A549 (cell line): ENCODE data around the gene ZBED5. TPM values are rescaled to one million over a fixed set of nuclear protein-coding genes. Genes with fewer than 3 reads are reported as not detected.

ENCODE experiments used
- ATAC-seq, 2 experiments: fragments of 200-7000 bp in 1 of 2; fragments of >200 bp in 1 of 2; cut with Nextera tagmentation in 1 of 2; cut with Tn5 transposase in 1 of 2; 3 replicates each; pipeline versions ENCODE4 v1.8.0 to v1.9.1; 2018 to 2020; ENCODE audit warnings: mild to moderate bottlenecking in 1 of 2, moderate library complexity in 1 of 2
- CTCF ChIA-PET: fragments of 300-600 bp; sonication (Branson Sonifier 250); formaldehyde crosslinking; extraction: SDS; loops from one replicate; lab custom pipeline; 2021; ENCODE audit warnings: antibody characterized with exemption, inconsistent platforms; lab: Yijun Ruan, JAX
- POLR2A ChIA-PET: fragments of 350-600 bp; formaldehyde crosslinking; extraction: SDS; loops from one replicate; lab custom pipeline; 2021; ENCODE audit warnings: antibody characterized with exemption, inconsistent platforms; lab: Yijun Ruan, JAX
- DNase-seq, 2 experiments: peaks; one replicate each; pipeline versions ENCODE4 v3.0.0 to v3.0.0-alpha.2; 2011 to 2016; ENCODE audit warnings: low read depth in 1 of 2, low spot score in 1 of 2
- FAIRE-seq: peaks from 2 replicates; lab custom pipeline; 2011; peaks lifted over from hg19 to GRCh38; lab: Jason Lieb, UNC
- H3K27ac ChIP-seq, 2 experiments: fragments of >200 bp; sonication (Bioruptor Twin); formaldehyde crosslinking; 3 replicates each; pipeline ENCODE4 v1.5.1; 2016 to 2017
- H3K4me1 ChIP-seq: fragments of >200 bp; sonication (Bioruptor Twin); formaldehyde crosslinking; 3 replicates; pipeline ENCODE4 v1.6.1; 2016
- H3K4me2 ChIP-seq: fragments of >200 bp; sonication (Bioruptor Twin); formaldehyde crosslinking; 3 replicates; pipeline ENCODE4 v1.6.1; 2016
- H3K4me3 ChIP-seq: fragments of >200 bp; sonication (Bioruptor Twin); formaldehyde crosslinking; 3 replicates; pipeline ENCODE4 v1.5.1; 2016
- H3K9me3 ChIP-seq: fragments of >200 bp; sonication (Bioruptor Twin); formaldehyde crosslinking; 3 replicates; pipeline ENCODE4 v1.6.1; 2016
- CHD2 ChIP-seq: fragments of 150-350 bp; IDR thresholded peaks from 2 replicates; pipeline ENCODE4 v1.6.1; 2014; ENCODE audit warnings: low read length; ENCODE audit not compliant: partially characterized antibody
- EHF ChIP-seq: fragments of 250-450 bp; sonication (Bioruptor Pico); IDR thresholded peaks from 2 replicates; pipeline ENCODE4 v1.5.0; 2020; ENCODE audit warnings: mild to moderate bottlenecking
- ESRRA ChIP-seq: fragments of 150-350 bp; IDR thresholded peaks from 2 replicates; pipeline ENCODE4 v1.6.1; 2014; ENCODE audit warnings: mild to moderate bottlenecking, low read length, borderline replicate concordance
- FOSB ChIP-seq: fragments of 250-450 bp; sonication (Bioruptor Pico); IDR thresholded peaks from 2 replicates; pipeline ENCODE4 v1.5.0; 2020; ENCODE audit warnings: mild to moderate bottlenecking, moderate library complexity
- FOSL2 ChIP-seq, 2 experiments: fragments of 450-650 bp in 1 of 2; fragments of >200 bp in 1 of 2; sonication (Bioruptor Twin) in 1 of 2; formaldehyde crosslinking; IDR thresholded peaks; 2 replicates each; pipeline versions ENCODE4 v1.5.0 to v1.6.1; 2016 to 2020; ENCODE audit warnings: mild to moderate bottlenecking in 1 of 2, moderate library complexity in 1 of 2
- HEYL ChIP-seq: fragments of 250-450 bp; sonication (Bioruptor Pico); IDR thresholded peaks from 2 replicates; pipeline ENCODE4 v1.8.0; 2021; ENCODE audit warnings: mild to moderate bottlenecking, moderate library complexity
- HOXA7 ChIP-seq: fragments of 250-450 bp; sonication (Bioruptor Pico); IDR thresholded peaks from 2 replicates; pipeline ENCODE4 v1.5.0; 2020; ENCODE audit warnings: mild to moderate bottlenecking, moderate library complexity
- HOXB13 ChIP-seq: fragments of 250-450 bp; sonication (Bioruptor Pico); IDR thresholded peaks from 2 replicates; pipeline ENCODE4 v1.5.0; 2020; ENCODE audit warnings: low read depth, mild to moderate bottlenecking, moderate library complexity
- HOXB5 ChIP-seq: fragments of 250-450 bp; sonication (Bioruptor Pico); IDR thresholded peaks from 2 replicates; pipeline ENCODE4 v1.5.0; 2020; ENCODE audit warnings: mild to moderate bottlenecking, moderate library complexity
- JUN ChIP-seq, 2 experiments: fragments of >200 bp; sonication (Bioruptor Twin); formaldehyde crosslinking; IDR thresholded peaks; 2 replicates in 1 of 2; 3 replicates in 1 of 2; pipeline ENCODE4 v1.6.1; 2016 to 2017
- KDM1A ChIP-seq: fragments of 200-600 bp; sonication (generic); IDR thresholded peaks from 2 replicates; pipeline ENCODE4 v1.6.1; 2016; ENCODE audit warnings: low read depth, mild to moderate bottlenecking
- PHF8 ChIP-seq: fragments of 200-600 bp; sonication (generic); IDR thresholded peaks from 2 replicates; pipeline ENCODE4 v1.6.1; 2016; ENCODE audit warnings: low read depth, mild to moderate bottlenecking, antibody characterized with exemption, moderate library complexity, borderline replicate concordance
- POLR2A ChIP-seq: IDR thresholded peaks from 2 replicates; pipeline ENCODE4 v1.6.1; 2012; ENCODE audit warnings: mild to moderate bottlenecking, low read length
- RAD21 ChIP-seq, 2 experiments: fragments of >200 bp in 1 of 2; sonication (Bioruptor Twin) in 1 of 2; formaldehyde crosslinking in 1 of 2; IDR thresholded peaks in 1 of 2; conservative IDR thresholded peaks in 1 of 2; 2 replicates in 1 of 2; 3 replicates in 1 of 2; pipeline ENCODE4 v1.6.1; 2012 to 2018; ENCODE audit warnings: inconsistent platforms in 1 of 2
- RFX5 ChIP-seq: fragments of 450-650 bp; IDR thresholded peaks from 2 replicates; pipeline ENCODE4 v1.7.1; 2014; ENCODE audit warnings: antibody characterized with exemption, mild to moderate bottlenecking, moderate library complexity
- TP53 ChIP-seq: fragments of 250-450 bp; sonication (Bioruptor Pico); IDR thresholded peaks from 2 replicates; pipeline ENCODE4 v1.5.0; 2021; ENCODE audit warnings: mild to moderate bottlenecking, moderate library complexity
- ZFP36 ChIP-seq: fragments of 450-650 bp; IDR thresholded peaks from 2 replicates; pipeline ENCODE4 v1.6.1; 2014; ENCODE audit warnings: borderline replicate concordance; ENCODE audit not compliant: partially characterized antibody
- ZNF302 ChIP-seq: fragments of 250-450 bp; sonication (Bioruptor Pico); IDR thresholded peaks from 2 replicates; pipeline ENCODE4 v1.9.0; 2021; ENCODE audit warnings: inconsistent platforms, mild to moderate bottlenecking, moderate library complexity
- ZSCAN20 ChIP-seq: fragments of 250-450 bp; sonication (Bioruptor Pico); IDR thresholded peaks from 2 replicates; pipeline ENCODE4 v1.8.0; 2022; ENCODE audit warnings: mild to moderate bottlenecking, moderate library complexity
- WGBS: methylation state at CpG from one replicate; pipeline ENCODE4 v1.1.6; 2017; ENCODE audit errors: missing lambda C conversion rate; 5-methylcytosine and 5-hydroxymethylcytosine counted together
- polyA plus RNA-seq, 4 experiments: library from polyadenylated mRNA; depleted of rRNA in 3 of 4; stranded (reverse); fragments of >200 nt; fragmentation: RNase III in 1 of 4; extraction: RNeasy Plus Mini Kit Qiagen cat#74134 plus additional on column Dnase treatment in 1 of 4; gene quantifications; 2 replicates in 3 of 4; 3 replicates in 1 of 4; pipeline ENCODE4 v1.2.3, GENCODE V29; 2011 to 2017
- TF ChIP-seq, protein P1 (sequence below): fragments of 150-350 bp; IDR thresholded peaks from 2 replicates; pipeline ENCODE4 v1.6.1; 2014; ENCODE audit warnings: low read depth, mild to moderate bottlenecking, low read length
- TF ChIP-seq, protein P2 (sequence below): fragments of >200 bp; sonication (Bioruptor Twin); formaldehyde crosslinking; IDR thresholded peaks from 3 replicates; pipeline ENCODE4 v1.6.1; 2016

The ZBED5 gene
- polyA plus RNA-seq, 2 of the 4 experiments (the other 2 are of a cell fraction): 60.6 to 132 TPM

DNA sequence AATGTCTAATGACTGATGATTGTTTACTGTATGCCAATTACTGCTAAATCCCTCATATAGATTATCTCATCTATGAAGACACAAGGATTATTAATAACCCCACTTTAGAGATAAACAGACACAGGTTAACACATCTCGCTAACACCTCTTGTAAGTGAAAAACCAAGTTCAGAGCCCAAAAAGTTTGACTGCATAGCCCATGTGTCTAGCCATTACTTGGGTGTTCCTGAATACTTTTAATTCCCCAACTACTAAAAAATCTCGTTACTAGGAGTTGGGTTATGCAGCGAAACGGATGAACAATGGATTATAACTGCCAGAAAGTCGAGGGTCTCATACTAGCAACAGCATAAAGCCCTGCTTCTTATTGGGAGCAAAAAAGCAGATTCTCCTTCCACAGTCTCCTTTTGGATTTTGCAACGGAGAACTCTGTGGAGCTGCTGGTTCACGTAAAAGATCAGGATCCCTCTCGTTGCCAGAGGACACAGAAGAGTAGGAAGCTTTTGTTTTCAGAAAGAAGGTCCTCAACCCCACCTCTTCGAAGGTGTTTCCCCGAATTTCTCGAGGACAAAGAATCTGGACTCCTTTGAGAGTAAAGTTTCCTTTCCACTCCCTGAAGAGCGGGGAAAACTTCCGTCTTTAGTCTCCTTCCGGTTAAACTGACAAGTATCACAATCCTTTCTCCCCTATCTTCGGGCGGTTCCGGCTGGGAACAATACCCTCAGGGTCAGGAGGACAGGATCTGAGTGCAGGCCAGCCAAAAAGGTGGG is 979 bp downstream of the ZBED5 start:
- Histone ChIP-seq H3K4me1 (peaks cover 27% of the 10 kb centered on the region), H3K27ac (peak overlapping the region; percentile 95 to 98), H3K4me2 (peak overlapping the region; percentile 96), H3K9me3 (no peaks in the 10 kb centered on the region), H3K4me3 (peak overlapping the region; percentile 91)
- CTCF ChIA-PET: interaction anchor here (1.1 to 2.8 kb wide), 7 partner anchors 37 to 86 kb away, joined by 3 to 12 read pairs (median 6); no protein-coding TSS in a partner anchor
- DNase-seq (peak in 1 of 2 experiments; percentile 39), ATAC-seq (peak; percentile 12 to 35; a peak in 5 of 6 replicates), FAIRE-seq (no peak)
- POLR2A ChIA-PET: interaction anchor here (1.6 to 4.2 kb wide), 5 partner anchors 28 to 77 kb away, joined by 7 to 141 read pairs (median 27); partner anchors contain the start of gene EIF4G2
- no peak for TF ChIP-seq FOSL2 (IDR thresholded peaks at IDR 0.05)
- no peak for TF ChIP-seq FOSL2 (CRISPR knock-in tag; IDR thresholded peaks at IDR 0.05)
- TF ChIP-seq HEYL: no peak
- TF ChIP-seq TP53: no peak
- no peak for TF ChIP-seq HOXB5 (CRISPR knock-in tag)
- TF ChIP-seq ZNF302 (CRISPR knock-in tag): no peak
- TF ChIP-seq FOSB (CRISPR knock-in tag): no peak
- TF ChIP-seq RAD21 (conservative IDR thresholded peaks at IDR 0.05 in 1 of 2, IDR thresholded peaks at IDR 0.05 in 1 of 2): no peak
- TF ChIP-seq HOXB13 (CRISPR knock-in tag): no peak
- no peak for TF ChIP-seq ZFP36
- no peak for TF ChIP-seq PHF8
- no peak for TF ChIP-seq EHF (CRISPR knock-in tag)
- TF ChIP-seq, protein P1, sequence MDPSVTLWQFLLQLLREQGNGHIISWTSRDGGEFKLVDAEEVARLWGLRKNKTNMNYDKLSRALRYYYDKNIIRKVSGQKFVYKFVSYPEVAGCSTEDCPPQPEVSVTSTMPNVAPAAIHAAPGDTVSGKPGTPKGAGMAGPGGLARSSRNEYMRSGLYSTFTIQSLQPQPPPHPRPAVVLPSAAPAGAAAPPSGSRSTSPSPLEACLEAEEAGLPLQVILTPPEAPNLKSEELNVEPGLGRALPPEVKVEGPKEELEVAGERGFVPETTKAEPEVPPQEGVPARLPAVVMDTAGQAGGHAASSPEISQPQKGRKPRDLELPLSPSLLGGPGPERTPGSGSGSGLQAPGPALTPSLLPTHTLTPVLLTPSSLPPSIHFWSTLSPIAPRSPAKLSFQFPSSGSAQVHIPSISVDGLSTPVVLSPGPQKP: no peak
- no peak for TF ChIP-seq POLR2A
- no peak for TF ChIP-seq JUN (IDR thresholded peaks at IDR 0.05)
- TF ChIP-seq ZSCAN20 (CRISPR knock-in tag): no peak
- TF ChIP-seq KDM1A: no peak
- no peak for TF ChIP-seq ESRRA
- TF ChIP-seq RFX5: no peak
- TF ChIP-seq, protein P2, sequence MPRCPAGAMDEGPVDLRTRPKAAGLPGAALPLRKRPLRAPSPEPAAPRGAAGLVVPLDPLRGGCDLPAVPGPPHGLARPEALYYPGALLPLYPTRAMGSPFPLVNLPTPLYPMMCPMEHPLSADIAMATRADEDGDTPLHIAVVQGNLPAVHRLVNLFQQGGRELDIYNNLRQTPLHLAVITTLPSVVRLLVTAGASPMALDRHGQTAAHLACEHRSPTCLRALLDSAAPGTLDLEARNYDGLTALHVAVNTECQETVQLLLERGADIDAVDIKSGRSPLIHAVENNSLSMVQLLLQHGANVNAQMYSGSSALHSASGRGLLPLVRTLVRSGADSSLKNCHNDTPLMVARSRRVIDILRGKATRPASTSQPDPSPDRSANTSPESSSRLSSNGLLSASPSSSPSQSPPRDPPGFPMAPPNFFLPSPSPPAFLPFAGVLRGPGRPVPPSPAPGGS: no peak
- WGBS: 4% methylated on average over 17 of the region's 17 CpGs

DNA sequence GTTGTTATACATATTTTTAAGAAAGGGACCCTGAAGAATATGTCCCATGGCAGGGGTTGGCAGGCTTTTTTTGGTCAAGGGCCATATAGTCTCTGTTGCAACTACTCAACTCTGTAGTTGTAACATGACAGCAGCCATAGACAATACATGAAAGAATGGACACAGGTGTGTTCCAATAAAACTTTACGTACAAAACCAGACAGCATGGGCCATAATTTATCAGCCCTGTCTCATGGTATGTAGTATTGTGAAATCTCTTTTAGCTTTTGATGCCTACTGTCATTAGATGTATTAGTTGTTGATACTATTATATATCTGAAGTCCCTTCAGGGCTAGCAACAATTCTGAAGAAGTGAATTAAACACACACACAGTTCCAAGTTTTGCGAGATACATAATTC is 2.6 kb downstream of the ZBED5 start:
- DNase-seq: no peak
- POLR2A ChIA-PET: interaction anchor here (4.2 kb wide), 1 partner anchor 47 kb away, joined by 141 read pairs; the partner anchor contains the start of gene EIF4G2
- H3K4me2 ChIP-seq: peak overlapping the region; percentile 96
- WGBS: 92% methylated on average over 2 of the region's 2 CpGs
- TF ChIP-seq ESRRA (no peak), HOXA7 (0 out of 2 replicates have a peak, but pooled peaks have one; percentile 41), CHD2 (no peak)
- TF ChIP-seq, all 56 proteins: peak for 1
- CTCF ChIA-PET: interaction anchor here (1.5 to 2.9 kb wide), 2 partner anchors 23 to 79 kb away, joined by 5 to 9 read pairs; no protein-coding TSS in a partner anchor
- ATAC-seq: no peak
- Histone ChIP-seq H3K4me1 (peaks cover 27% of the 10 kb centered on the region), H3K4me3 (peak overlapping the region; percentile 91; the same call in 2 of the 3 replicates), H3K9me3 (no peaks in the 10 kb centered on the region), H3K27ac (0 out of 6 replicates have a peak overlapping the region, but pooled peaks of 1 of the 2 experiments have one; percentile 18)
- no peak for FAIRE-seq
